Chondrocyte (in vitro differentiated cells): ENCODE data around the gene TBC1D4. TPM values are rescaled to one million over a fixed set of nuclear protein-coding genes. Genes with fewer than 3 reads are reported as not detected.

Experiments used
- DNase-seq: peaks from one replicate; pipeline ENCODE4 v3.0.0; 2021; ENCODE audit warnings: mixed read lengths, low spot score
- H3K27ac Mint-ChIP-seq: one replicate; pipeline ENCODE4 v1.8.0; 2021; ENCODE audit warnings: mild to moderate bottlenecking, moderate library complexity, mixed read lengths; ENCODE audit not compliant: unreplicated experiment
- H3K27me3 Mint-ChIP-seq: 2 replicates; pipeline ENCODE4 v1.8.0; 2021; ENCODE audit warnings: low read depth, mixed read lengths
- H3K36me3 Mint-ChIP-seq: 2 replicates; pipeline ENCODE4 v1.8.0; 2021; ENCODE audit warnings: low read depth, mixed read lengths
- H3K4me1 Mint-ChIP-seq: 2 replicates; pipeline ENCODE4 v1.8.0; 2021; ENCODE audit warnings: low read depth, mild to moderate bottlenecking, mixed read lengths
- H3K4me3 Mint-ChIP-seq: one replicate; pipeline ENCODE4 v1.8.0; 2021; ENCODE audit warnings: mild to moderate bottlenecking, moderate library complexity, mixed read lengths; ENCODE audit not compliant: unreplicated experiment
- H3K9me3 Mint-ChIP-seq: 2 replicates; pipeline ENCODE4 v1.8.0; 2021; ENCODE audit warnings: low read depth, mixed read lengths
- CTCF ChIP-seq: fragments of 200-600 bp; sonication (generic); IDR thresholded peaks from 2 replicates; pipeline ENCODE4 v1.5.0; 2021; ENCODE audit warnings: antibody characterized with exemption, mild to moderate bottlenecking, moderate library complexity
- total RNA-seq: library from RNA; stranded (reverse); gene quantifications from 3 replicates; pipeline ENCODE4 v1.2.1, GENCODE V29; 2021

Gene TBC1D4
- total RNA-seq, 1 donor from 2014 or later, result 5.7 TPM

- Mint-ChIP-seq H3K4me3 (no peak overlapping the region), H3K27ac (no peak overlapping the region), H3K9me3 (no peaks in the 10 kb centered on the region), H3K36me3 (no peaks in the 10 kb centered on the region), H3K27me3 (no peaks in the 10 kb centered on the region), H3K4me1 (peaks cover 6% of the 10 kb centered on the region)
- no peak for DNase-seq
- TF ChIP-seq CTCF, result no peak
Measured at GRCh38 chr13:75378301-75378700, 103.7 kb downstream of the TBC1D4 start.

- Mint-ChIP-seq H3K36me3 (no peaks in the 10 kb centered on the region), H3K9me3 (no peaks in the 10 kb centered on the region), H3K4me3 (no peak overlapping the region), H3K4me1 (peaks cover 12% of the 10 kb centered on the region), H3K27ac (no peak overlapping the region), H3K27me3 (no peaks in the 10 kb centered on the region)
- TF ChIP-seq CTCF, result no peak
- DNase-seq, result no peak
Measured at GRCh38 chr13:75376792-75377402, 105.1 kb downstream of the TBC1D4 start.

DNA sequence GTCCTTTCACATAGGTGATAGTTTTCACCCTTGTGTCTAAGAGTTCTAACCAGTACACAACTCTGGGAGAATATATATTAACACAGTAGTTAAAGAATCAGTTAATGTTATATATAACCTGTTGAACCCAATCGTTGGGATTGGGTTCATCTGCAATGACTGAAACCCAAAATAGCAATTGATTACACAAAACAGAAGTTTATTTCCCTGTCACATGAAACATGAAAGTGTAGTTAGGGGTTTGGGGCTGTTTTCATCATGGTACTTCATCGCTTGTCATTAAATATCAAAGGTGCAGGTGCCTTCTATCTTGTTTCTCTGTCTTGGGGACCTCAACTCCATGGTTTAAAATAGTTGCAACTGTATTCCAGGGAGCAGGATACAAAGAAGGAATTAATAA lies 106.6 kb downstream of the TBC1D4 start:
- no peaks in the 10 kb centered on the region for H3K36me3 Mint-ChIP-seq
- TF ChIP-seq CTCF, result no peak
- DNase-seq, result no peak
- H3K27ac Mint-ChIP-seq, result no peak overlapping the region
- peaks cover 12% of the 10 kb centered on the region for H3K4me1 Mint-ChIP-seq
- H3K27me3 Mint-ChIP-seq, result no peaks in the 10 kb centered on the region
- H3K4me3 Mint-ChIP-seq, result no peak overlapping the region
- H3K9me3 Mint-ChIP-seq, result no peaks in the 10 kb centered on the region

GRCh38 chr13:75373988-75374387 lies 108.0 kb downstream of the TBC1D4 start:
- Mint-ChIP-seq H3K27me3 (no peaks in the 10 kb centered on the region), H3K36me3 (no peaks in the 10 kb centered on the region), H3K4me3 (no peak overlapping the region), H3K4me1 (peaks cover 14% of the 10 kb centered on the region), H3K9me3 (no peaks in the 10 kb centered on the region), H3K27ac (no peak overlapping the region)
- no peak for TF ChIP-seq CTCF
- no peak for DNase-seq

DNA sequence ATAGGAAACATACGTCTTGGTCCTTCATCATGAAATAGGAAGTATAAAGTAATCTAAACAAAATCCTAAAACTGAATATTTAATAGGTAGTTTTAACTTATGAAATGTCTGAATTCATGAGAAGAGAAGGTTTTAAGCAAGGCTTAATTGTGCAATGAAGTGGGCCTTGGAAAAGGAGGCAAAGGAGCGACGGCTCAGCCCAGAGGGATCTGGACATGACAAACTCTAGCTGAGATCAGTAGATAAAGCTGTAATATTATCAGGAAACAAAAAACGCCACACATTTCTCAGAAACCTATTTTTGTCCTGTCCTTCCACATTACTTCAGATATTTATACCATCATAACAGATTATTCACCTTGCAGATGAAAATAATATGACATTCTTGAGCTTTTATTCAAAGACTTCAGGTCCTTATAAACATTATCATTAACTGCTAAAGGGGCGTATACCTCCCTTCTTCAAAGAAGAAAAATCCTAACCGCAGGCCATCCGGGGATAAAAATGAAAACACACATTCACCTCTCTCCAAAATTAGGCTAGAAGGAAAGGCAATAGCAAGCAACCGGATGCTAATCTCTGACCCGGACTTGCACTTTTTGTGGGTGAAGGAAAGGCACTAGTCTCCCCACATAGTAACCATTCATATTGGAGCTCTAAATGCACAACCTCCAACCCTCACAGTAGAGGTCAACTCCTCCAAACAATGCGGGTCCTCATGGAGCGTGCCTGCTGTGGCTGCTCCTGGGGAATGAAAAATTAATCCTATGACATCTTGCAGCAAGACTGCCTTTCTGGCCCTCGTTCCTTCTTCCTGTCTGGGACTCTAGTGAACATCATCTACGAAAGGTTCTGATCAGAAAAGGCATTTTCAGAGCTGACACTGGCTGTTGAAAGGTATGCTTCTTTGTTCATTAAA lies 108.8 kb downstream of the TBC1D4 start:
- no peaks in the 10 kb centered on the region for H3K36me3 Mint-ChIP-seq
- no peak overlapping the region for H3K4me3 Mint-ChIP-seq

More for the DNA sequence above, 108.8 kb downstream of the TBC1D4 start:
- Mint-ChIP-seq H3K27me3 (no peaks in the 10 kb centered on the region), H3K4me1 (peaks cover 22% of the 10 kb centered on the region), H3K9me3 (no peaks in the 10 kb centered on the region), H3K27ac (no peak overlapping the region)
- no peak for DNase-seq
- TF ChIP-seq CTCF, result no peak
